Right lobe of liver (tissue), 6 donors: Measurements from ENCODE around the gene AKAP12. TPM values are rescaled to one million over a fixed set of nuclear protein-coding genes. Genes with fewer than 3 reads are reported as not detected.

Experiments used
- ATAC-seq, 4 donors: fragments of 200-7000 bp; cut with Tn5 transposase; one replicate each; pipeline ENCODE4 v1.9.1; 2020; ENCODE audit warnings: mild to moderate bottlenecking in 4 of 4, moderate library complexity in 4 of 4
- DNase-seq, 3 donors: peaks; one replicate each; pipeline ENCODE4 v3.0.0-alpha.2; 2020
- H3K27ac ChIP-seq, 3 donors: fragments of 200-600 bp; one replicate each; pipeline ENCODE4 v1.8.0; 2022
- H3K27me3 ChIP-seq, 2 donors: fragments of 200-600 bp; one replicate each; pipeline ENCODE4 v1.8.0; 2022
- H3K36me3 ChIP-seq, 4 donors: fragments of 200-600 bp; sonication (generic) in 1 of 4; one replicate each; pipeline versions ENCODE4 v1.5.1 to v1.8.0; 2017 to 2022; ENCODE audit warnings: control low read depth in 1 of 4
- H3K4me1 ChIP-seq, 4 donors: fragments of 200-600 bp; sonication (generic) in 1 of 4; one replicate each; pipeline versions ENCODE4 v1.5.1 to v1.8.0; 2017 to 2022; ENCODE audit warnings: control low read depth in 1 of 4
- H3K4me3 ChIP-seq, 3 donors: fragments of 200-600 bp; one replicate each; pipeline ENCODE4 v1.8.0; 2022
- H3K9me3 ChIP-seq, 4 donors: fragments of 200-600 bp; sonication (generic) in 1 of 4; one replicate each; pipeline versions ENCODE4 v1.5.1 to v1.8.0; 2017 to 2022; ENCODE audit warnings: control low read depth in 1 of 4
- CTCF ChIP-seq, 4 donors: fragments of 200-600 bp in 3 of 4; fragments of 450-650 bp in 1 of 4; IDR thresholded peaks; one replicate each; pipeline versions ENCODE4 v1.5.1 to v1.8.0; 2016 to 2022; ENCODE audit warnings: antibody characterized with exemption in 4 of 4, mild to moderate bottlenecking in 2 of 4
- POLR2A ChIP-seq: fragments of 450-650 bp; IDR thresholded peaks from one replicate; pipeline ENCODE4 v1.6.1; 2017; ENCODE audit warnings: antibody characterized with exemption, mild to moderate bottlenecking
- WGBS: methylation state at CpG from one replicate; pipeline ENCODE4 v1.1.6; 2018; ENCODE audit warnings: low coverage, low lambda C conversion rate; ENCODE audit not compliant: insufficient coverage; ENCODE audit errors: missing lambda C conversion rate; 5-methylcytosine and 5-hydroxymethylcytosine counted together
- intact Hi-C, 2 donors: fragments of 100-400 bp; cut with DNase I; formaldehyde crosslinking; loops; one replicate each; pipeline versions ENCODE4 v1.11.2 to v1.14.1; 2022
- total RNA-seq, 6 experiments: library from RNA; depleted of rRNA in 2 of 6; stranded (reverse); fragments of >200 nt in 2 of 6; fragmentation: NEBNext Ultra II Directional in 3 of 6; extraction: Animal tissue kit (Norgen Biotek cat#: 25700) in 3 of 6; gene quantifications; one replicate each; pipeline versions ENCODE4 v1.1.0 to v1.2.4, GENCODE V29; 2016 to 2023
- donor health status: DM: no; HTN: yes; CAD: no.
- donor health status: DM: no; HTN: no; CAD: no.
- donor health status: DM: no; HTN: no; CAD: no.
- donor health status: DM: no; HTN: yes; CAD: no.
- donor health status: DM: no; HTN: yes; CAD: no.

AKAP12 gene
- total RNA-seq, 6 experiments from 2014 or later, result 2.1 to 38.4 (median 23.0) TPM

DNA sequence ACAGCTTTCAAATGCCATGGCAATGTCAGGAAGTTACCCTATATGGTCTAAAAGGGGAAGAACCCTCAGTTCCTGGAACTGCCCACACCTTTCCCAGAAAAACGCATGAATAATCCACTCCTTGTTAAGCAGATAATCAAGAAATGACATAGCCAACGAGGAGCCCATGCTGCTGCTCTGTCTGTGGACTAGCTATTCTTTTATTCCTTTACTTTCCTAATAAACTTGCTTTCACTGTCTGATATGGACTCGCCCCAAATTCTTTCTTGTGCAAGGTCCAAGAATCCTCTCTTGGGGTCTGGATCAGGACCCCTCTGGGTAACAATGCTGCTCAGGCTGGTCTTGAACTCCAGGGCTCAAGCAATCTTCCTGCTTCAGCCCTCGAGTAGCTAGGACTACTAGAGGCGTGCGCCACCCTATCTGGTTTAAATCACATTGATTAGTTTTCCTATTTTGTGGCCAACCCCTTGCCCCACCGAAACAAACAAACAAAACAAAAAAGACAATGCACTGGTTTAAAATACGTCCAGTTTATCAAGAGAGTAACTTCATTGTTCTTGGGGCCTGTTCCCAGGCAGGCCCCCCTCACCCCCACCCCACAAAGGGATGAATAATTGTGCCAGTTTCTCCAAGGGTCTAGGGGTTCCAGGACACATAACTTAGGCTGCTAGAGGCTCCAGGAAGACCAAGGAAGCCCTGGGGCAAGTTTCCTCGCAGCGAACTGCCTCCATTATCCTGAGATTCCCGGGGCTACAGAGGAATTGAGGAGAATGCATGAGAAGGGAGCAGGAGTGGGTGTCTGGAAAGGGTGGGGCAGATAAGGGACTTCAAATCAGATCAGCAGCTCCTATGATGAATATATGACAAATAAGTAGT is 10.1 kb upstream of the AKAP12 start:
- intact Hi-C loops, result no loop called here
- TF ChIP-seq POLR2A (no peak), CTCF (IDR thresholded peaks at IDR 0.05) (no peak)
- no peak for DNase-seq
- no peak for ATAC-seq
- Histone ChIP-seq H3K36me3 (no peaks in the 10 kb centered on the region), H3K27me3 (no peaks in the 10 kb centered on the region), H3K27ac (no peak overlapping the region), H3K4me1 (no peaks in the 10 kb centered on the region), H3K4me3 (no peak overlapping the region), H3K9me3 (no peaks in the 10 kb centered on the region)
- 65% methylated on average over 10 of the region's 11 CpGs for WGBS

- DNase-seq (no peak), ATAC-seq (no peak)
- TF ChIP-seq CTCF (IDR thresholded peaks at IDR 0.05) (no peak), POLR2A (no peak)
- no peaks in the 10 kb centered on the region for H3K36me3 ChIP-seq
- WGBS, result 93% methylated on average over 3 of the region's 4 CpGs
- H3K27ac ChIP-seq, result no peak overlapping the region
- no peaks in the 10 kb centered on the region for H3K27me3 ChIP-seq
- no peaks in the 10 kb centered on the region for H3K9me3 ChIP-seq
- no peak overlapping the region for H3K4me3 ChIP-seq
- intact Hi-C loops, result no loop called here
- no peaks in the 10 kb centered on the region for H3K4me1 ChIP-seq
Observed at GRCh38 chr6:151230277-151230577, 9.5 kb upstream of the AKAP12 start.

GRCh38 chr6:151232899-151233298 is 6.9 kb upstream of the AKAP12 start:
- DNase-seq, result no peak
- intact Hi-C loops, result no loop called here
- no peak for ATAC-seq
- Histone ChIP-seq H3K4me1 (no peaks in the 10 kb centered on the region), H3K27ac (no peak overlapping the region), H3K9me3 (no peaks in the 10 kb centered on the region), H3K27me3 (no peaks in the 10 kb centered on the region), H3K36me3 (no peaks in the 10 kb centered on the region), H3K4me3 (no peak overlapping the region)
- TF ChIP-seq CTCF (IDR thresholded peaks at IDR 0.05), result no peak
- TF ChIP-seq POLR2A, result no peak
- WGBS, result 67% methylated on average over 1 of the region's 1 CpG

DNA sequence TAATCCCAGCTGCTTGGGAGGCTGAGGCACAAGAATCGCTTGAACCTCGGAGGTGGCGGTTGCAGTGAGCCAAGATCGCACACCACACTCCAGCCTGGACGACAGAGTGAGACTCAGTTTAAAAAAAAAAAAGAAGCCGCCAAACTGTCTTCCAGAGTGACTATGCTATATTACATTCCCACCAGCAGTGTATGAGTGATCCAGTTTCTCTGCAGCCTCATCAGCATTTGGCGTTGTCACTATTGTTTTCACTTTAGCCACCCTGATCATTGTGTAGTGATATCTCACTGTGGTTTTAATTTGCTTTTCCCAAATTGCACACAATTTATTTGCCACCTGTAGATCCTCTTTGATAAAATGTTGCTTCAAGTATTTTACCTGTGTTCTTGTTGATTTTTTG is 6.0 kb upstream of the AKAP12 start:
- H3K27me3 ChIP-seq, result no peaks in the 10 kb centered on the region
- no peaks in the 10 kb centered on the region for H3K4me1 ChIP-seq
- ATAC-seq (no peak), DNase-seq (no peak)
- H3K4me3 ChIP-seq, result no peak overlapping the region
- H3K27ac ChIP-seq, result no peak overlapping the region
- 81% methylated on average over 5 of the region's 7 CpGs for WGBS
- TF ChIP-seq CTCF (IDR thresholded peaks at IDR 0.05), result no peak
- no peak for TF ChIP-seq POLR2A
- H3K9me3 ChIP-seq, result no peaks in the 10 kb centered on the region
- no peaks in the 10 kb centered on the region for H3K36me3 ChIP-seq
- intact Hi-C loops, result no loop called here
